ENCODE measurements around the gene ATG16L1.

The ATG16L1 gene

DNA sequence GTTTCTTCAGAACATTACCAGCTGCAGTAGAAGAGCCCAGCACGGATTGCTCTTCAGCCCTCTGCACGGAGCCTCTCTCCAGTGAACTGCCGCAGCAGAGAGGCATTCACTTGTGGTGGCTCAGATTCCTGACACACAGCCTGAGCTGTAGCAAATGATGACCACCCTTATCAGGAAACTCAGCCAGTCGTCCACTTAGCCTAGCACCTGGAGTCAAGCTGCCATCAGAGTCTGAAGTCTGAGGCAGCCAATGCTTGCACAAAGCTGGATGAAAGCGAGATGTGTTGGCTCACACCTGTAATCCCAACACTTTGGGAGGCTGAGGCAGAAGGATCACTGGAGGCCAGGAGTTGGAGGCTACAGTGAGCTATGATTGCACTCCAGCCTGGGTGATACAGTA lies 44.4 kb downstream of the ATG16L1 start:
- DNase-seq (ENCODE audit: low read depth): no peak

DNA sequence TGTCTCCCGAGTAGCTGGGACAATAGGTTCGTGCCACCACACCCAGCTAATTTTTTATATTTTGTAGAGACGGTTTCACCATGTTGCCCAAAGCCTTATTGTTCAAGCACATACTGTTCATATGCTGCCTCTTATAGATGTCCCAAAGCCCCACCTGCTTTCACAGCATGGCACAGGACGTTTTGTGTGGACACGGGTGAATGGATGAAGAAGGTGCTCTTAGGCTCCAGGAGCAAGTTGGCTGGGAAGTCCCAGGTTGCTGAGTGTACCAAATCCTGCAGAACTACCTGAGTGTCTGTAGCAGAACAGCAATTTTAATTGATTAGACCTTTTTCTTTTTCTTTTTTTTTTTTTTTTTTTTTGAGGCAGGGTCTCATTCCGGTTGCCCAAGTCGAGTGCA lies 45.6 kb downstream of the ATG16L1 start:
- no peak for DNase-seq (ENCODE audit: low read depth)

DNA sequence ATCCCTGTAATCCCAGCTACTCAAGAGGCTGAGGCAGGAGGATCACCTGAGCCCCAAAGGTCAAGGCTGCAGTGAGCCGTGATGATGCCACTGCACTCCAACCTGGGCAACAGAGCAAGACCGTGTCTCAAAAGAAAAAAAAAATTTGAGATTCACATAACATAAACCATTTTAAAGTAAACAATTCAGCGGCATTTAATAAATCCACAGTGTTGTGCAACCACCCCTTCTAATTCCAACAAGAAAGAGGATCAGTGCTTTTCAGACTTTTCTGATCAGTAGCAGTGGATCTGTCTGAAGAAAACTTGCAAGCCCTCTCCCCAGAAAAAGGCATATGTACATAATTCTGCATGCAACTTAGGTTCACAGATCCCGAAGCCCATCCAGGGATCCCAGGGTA lies 48.9 kb downstream of the ATG16L1 start:
- DNase-seq (ENCODE audit: low read depth): no peak

DNA sequence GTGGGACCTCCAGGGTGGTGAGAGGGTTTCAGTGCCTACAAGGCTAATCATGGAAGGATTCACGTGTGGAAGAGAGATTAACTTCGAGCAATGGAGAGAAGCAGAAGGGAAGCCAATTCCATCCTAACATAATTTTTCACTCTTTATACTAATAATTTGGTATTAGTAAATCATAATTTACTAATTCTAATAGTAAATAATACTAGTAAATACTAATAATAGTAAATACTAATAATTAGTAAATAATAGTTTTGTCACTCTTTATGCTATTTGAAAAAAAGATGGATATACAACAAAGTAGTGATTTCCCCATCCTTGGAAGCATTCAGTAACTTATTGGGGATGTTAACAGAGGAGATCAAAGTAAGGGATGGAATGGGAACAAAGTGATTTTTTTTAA lies 49.8 kb downstream of the ATG16L1 start:
- DNase-seq (ENCODE audit: low read depth): no peak

DNA sequence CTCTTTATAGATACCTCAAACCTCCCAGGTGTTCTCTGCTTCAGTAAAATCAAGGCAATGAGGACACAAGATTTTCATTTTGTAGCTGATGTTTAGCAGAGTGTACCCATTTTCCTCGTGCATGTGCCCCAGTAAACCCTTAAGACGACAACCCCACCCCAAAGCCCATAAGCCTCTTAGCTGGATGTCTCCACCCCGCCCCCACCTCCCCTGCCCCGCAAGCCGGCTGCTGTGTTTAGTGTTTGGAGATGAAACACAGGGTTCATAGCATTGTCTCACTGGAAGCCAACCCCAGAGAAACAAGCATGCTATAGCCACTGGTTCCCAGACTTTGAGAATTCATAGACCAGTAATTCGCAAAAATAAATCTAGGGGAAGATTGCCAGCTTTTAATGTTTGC lies 50.3 kb downstream of the ATG16L1 start:
- DNase-seq (ENCODE audit: low read depth): no peak

DNA sequence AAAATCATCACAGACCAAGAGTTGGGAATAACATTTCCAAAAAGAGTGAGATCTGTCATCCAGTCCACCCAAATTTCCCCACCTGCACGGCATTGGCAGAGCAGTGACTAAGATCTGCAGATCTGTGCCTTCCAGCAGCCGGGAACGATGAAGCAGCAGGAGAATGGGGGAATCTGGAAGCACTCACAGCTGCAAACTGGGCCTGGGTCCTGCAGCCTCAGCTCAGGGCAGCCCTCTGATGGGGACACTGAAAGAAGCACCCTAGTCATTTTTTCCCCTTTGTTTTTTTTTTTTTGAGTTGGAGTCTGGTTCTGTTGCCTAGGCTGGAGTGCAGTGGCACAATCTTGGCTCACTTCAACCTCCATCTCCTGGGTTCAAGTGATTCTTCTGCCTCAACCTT lies 51.8 kb downstream of the ATG16L1 start:
- no peak for DNase-seq (ENCODE audit: low read depth)

DNA sequence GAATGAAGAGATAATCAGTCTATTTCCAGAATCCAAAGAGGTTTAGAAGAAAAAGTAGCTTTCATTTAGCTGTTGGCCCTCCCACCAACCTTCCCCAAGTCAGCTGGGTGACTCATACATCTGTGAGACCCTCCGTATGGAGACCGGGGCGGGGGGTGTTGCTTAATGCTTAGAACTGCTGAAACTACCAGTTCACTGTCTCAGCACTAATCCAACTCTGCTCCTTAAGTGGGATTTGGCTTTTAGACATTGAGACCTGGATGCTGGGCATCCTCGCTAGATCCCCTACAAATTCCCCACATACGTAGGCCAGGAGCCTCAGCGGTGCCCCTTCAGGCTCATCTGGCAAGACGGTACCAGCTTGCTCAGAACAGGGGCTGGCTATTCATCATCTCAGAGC lies 56.1 kb downstream of the ATG16L1 start, which contains the start of gene SAG:
Gene SAG, plus strand, starts transcription at position 252 of the 400 bp plus-strand sequence. CDS start 1,374 bp downstream, outside the sequence.
- no peak for DNase-seq (ENCODE audit: low read depth)

GRCh38 chr2:233311241-233311926 lies 59.9 kb downstream of the ATG16L1 start:
- DNase-seq (ENCODE audit: low read depth): no peak

- DNase-seq (ENCODE audit: low read depth): no peak
Observed at GRCh38 chr2:233312874-233313273, 61.4 kb downstream of the ATG16L1 start.

- no peak for DNase-seq (ENCODE audit: low read depth)
Observed at GRCh38 chr2:233314180-233314925, 62.9 kb downstream of the ATG16L1 start.

GRCh38 chr2:233317196-233317943 lies 65.9 kb downstream of the ATG16L1 start:
- no peak for DNase-seq (ENCODE audit: low read depth)

- DNase-seq (ENCODE audit: low read depth): no peak
Observed at GRCh38 chr2:233319256-233319655, 67.8 kb downstream of the ATG16L1 start.

DNA sequence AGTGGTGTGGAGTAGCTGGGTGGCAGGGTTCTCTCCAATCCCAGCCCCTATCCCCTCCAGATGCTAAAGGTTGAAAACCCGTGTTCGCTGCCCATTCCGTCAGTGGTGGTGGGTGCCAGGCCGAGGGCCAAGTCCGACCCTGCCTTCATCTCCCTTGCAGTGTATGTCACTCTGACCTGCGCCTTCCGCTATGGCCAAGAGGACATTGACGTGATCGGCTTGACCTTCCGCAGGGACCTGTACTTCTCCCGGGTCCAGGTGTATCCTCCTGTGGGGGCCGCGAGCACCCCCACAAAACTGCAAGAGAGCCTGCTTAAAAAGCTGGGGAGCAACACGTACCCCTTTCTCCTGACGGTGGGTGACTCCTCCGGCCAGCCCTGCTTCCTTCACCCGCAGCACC lies 69.0 kb downstream of the ATG16L1 start:
- no peak for DNase-seq (ENCODE audit: low read depth)

GRCh38 chr2:233321166-233321565 lies 69.7 kb downstream of the ATG16L1 start:
- DNase-seq (ENCODE audit: low read depth): no peak

DNA sequence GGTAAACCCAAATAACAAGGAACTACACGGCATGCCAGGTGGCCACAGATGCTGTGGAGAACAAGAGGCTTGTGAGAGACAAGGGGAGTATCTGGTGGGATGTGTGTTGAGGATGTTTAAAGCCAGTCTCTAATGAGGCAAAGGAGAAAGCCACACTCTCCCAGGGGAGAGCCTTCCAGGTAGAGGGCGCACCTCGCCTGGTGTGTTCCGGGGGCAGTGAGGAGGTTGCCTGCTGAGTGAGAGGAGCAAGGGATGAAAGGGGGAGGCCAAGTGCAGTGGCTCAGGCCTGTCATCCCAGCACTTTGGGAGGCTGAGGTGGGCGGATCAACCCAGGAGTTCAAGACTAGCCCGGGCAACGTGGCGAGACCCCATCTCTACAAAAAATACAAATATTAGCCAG lies 72.4 kb downstream of the ATG16L1 start:
- DNase-seq (ENCODE audit: low read depth): no peak

DNA sequence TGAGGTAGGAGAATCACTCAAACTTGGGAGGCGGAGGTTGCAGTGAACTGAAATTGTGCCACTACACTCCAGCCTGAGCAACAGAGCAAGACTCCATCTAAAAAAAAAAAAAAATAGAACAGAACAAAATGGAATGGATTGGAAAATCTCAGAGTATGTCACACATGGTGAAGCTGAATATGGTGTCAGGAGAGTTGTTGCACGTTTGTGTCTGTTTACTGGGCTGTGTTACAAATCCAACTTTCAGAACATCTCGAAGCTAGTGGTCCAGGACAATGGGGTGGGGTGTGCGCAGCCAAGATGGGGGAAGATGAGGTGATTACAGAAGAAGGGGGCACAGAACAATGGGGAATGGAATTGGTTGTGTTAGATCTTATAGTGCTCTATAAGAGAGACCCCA lies 73.8 kb downstream of the ATG16L1 start:
- DNase-seq (ENCODE audit: low read depth): no peak

- no peak for DNase-seq (ENCODE audit: low read depth)
Observed at GRCh38 chr2:233325814-233326213, 74.3 kb downstream of the ATG16L1 start.

DNA sequence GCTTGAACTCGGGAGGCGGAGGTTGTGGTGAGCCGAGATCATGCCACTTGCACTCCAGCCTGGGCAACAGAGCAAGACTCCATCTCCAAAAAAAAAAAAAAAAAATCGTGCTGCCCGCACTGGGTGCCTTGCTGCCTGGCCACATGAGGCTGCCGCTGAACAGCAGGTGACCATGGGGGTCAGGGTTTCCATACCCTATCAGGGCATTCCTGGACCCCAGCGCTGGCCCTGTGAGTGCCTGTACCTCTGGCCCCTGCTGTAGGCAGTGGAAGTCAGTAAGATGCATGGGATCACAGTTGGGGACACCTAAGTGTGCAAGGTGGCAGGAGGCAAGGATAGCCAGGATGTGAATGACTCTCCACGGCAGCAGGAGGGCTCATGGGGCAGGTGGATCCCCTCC lies 75.0 kb downstream of the ATG16L1 start:
- DNase-seq (ENCODE audit: low read depth): no peak

DNA sequence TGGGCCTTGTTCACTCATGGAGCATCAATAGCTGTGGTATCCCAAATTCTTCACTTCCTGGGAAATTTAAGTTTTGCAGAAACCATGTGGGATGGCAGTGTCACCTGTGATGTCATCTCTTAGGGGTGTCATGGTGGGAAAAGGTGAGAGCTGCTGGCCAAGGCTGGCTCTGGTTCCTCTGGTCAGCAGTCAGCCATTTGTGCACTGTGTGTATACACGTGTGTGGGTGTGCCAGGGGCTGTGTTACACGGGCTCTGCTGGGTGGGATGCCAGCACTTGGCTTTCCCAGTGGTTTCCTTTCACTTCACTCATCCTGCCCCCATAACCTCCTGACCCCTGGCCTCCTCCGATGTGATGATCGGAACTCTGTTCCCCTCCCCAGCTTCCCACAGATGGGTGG lies 77.4 kb downstream of the ATG16L1 start:
- no peak for DNase-seq (ENCODE audit: low read depth)

DNA sequence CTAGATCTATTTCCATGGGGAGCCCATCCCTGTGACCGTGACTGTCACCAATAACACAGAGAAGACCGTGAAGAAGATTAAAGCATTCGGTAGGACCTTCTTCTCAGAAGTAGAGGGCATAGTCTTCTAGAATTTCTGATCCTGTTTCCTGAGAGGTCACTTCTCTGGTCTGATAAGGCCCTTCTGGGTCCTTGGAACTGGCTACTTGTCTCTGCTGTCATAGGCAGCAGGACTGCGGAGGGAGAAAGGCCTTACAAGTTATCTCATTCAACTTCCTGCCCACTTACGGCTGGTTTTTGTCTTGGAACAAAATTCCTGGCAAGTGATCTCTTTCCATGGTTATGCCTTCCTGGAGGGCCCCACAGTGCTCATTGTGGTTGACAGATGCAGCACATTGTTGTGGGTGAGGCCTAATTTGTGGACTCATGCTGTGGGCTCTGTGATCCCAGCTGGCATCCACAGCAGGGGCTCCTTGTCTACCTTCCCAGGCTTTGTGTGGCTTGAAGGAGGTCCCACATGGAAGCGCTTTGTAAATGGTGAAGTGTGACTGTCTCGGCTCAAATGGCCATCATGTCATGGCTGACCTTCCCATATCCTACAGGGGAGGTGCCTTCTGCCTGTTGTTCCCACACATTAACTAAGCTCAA lies 78.1 kb downstream of the ATG16L1 start:
- no peak for DNase-seq (ENCODE audit: low read depth)

DNA sequence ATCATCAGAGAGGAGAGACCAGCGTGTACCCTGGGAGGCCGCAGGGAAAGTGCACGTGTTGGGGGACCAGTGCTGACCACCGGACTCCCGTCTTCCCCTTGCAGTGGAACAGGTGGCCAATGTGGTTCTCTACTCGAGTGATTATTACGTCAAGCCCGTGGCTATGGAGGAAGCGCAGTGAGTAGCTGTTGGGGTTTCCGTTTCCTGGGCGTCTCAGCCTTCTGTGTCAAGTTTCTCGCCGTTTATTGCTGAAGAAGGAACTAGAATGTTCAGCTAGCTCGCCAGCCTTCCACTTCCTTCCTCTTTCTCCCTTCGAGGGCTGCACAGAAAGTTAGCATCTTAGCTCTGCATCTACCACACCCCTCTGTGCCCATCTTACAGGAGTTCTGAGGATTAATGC lies 80.1 kb downstream of the ATG16L1 start:
- DNase-seq (ENCODE audit: low read depth): peak; percentile 61

- no peak for DNase-seq (ENCODE audit: low read depth)
Observed at GRCh38 chr2:233332125-233332524, 80.7 kb downstream of the ATG16L1 start.

All from stimulated activated CD4-positive, alpha-beta T cell treated with anti-CD3 and anti-CD28 coated beads, Interleukin-2, amount 100 ng/mL, for 4 hours (primary cell).